GM04504 (cell line): ENCODE measurements around the gene HOXC11.

Source experiments
- DNase-seq: peaks from one replicate; pipeline ENCODE4 v3.0.0-alpha.2; 2012; ENCODE audit warnings: low read depth

Gene HOXC11

DNA sequence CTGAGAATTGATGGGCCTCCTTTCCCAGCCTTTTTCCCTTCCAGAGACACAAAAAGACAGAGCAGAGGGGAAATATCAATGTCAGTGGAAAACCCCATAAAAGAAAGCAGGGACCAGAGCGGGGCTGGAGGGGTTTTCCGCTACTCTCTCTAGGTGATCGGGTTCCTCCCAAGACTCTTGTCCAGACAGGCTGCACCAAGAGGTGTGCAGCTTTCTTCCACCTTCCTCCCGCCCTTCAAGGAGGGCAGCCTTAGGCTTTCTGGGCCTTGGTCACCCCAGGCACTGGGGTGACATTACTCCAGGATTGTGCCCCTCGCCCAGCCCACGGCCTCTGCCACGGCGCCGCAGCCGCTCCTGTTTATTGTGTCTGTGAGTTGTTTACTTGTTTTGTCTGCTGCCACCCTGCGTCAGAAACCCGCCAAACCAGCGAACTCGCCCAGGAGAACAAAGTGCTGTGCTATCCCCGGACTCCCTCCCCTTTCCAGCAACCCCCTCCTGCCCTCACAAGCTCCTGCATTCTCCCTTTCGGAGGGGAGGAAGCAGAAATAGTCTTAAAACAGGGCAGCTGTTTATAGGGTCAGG lies 48.6 kb downstream of the HOXC11 start:
- DNase-seq = no peak

DNA sequence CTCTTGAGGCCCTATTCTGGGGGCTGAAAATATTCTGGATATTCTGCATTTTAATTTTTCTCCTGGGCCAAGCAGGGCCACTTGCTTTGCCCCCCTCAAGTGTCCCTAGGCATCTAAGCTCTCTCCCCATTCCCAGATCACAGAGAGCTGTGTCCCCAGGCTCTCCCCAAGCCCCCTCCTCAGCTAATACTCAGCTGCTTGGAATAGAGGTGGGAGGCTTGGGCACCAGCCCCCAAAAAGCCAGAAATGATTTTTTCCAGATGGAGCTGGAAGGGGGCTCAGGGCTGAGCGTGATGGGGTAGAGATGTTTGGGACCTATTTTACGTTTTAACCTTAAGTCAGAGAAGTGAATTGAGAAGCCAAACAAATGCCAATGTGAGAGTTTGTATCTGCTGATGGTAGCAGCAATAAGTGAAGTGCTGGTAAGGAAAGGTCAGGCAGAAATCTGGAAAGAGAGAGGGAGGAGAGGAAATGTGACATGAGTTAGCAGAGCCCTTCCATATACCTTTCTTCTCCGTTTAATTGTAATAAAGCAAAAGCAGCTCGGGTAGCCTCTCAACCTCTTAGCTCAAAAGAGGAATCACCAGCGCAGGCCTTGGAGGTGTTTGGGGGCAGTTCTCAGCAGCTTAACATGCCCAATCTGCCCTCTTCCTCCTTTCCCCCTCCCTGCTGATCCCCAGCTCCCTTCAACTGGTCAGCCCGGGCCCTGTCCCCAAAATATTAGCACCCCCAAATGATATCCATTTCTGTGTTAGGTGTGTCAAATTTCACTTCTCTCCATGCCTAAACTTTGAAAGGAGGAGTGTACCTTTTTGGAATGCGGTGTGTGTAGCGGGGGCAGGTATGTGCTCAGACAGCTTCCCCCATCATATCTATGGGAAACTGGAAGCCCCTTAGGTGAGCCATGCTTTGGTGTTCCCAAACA lies 50.3 kb downstream of the HOXC11 start:
- no peak for DNase-seq

DNA sequence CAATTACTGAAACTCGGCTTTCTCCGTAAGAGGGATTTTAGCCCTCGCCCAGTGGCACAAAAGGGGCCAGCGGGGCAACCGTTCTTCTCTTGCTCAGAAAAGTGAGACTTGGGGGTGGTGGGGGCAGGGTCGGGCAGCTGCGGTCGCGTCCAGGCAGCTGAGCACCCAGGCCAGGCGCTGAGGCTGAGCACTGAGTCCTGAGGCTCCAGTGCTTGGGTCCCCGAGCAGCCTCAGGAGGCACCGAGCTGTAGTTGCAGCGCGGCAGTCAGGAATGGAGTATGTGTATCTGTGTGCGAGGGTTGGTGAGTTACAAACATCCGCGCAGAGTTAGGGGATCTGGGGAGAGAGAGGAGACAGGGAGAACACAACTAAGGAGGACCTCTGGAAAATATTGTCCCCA lies 51.2 kb downstream of the HOXC11 start:
- no peak for DNase-seq

DNA sequence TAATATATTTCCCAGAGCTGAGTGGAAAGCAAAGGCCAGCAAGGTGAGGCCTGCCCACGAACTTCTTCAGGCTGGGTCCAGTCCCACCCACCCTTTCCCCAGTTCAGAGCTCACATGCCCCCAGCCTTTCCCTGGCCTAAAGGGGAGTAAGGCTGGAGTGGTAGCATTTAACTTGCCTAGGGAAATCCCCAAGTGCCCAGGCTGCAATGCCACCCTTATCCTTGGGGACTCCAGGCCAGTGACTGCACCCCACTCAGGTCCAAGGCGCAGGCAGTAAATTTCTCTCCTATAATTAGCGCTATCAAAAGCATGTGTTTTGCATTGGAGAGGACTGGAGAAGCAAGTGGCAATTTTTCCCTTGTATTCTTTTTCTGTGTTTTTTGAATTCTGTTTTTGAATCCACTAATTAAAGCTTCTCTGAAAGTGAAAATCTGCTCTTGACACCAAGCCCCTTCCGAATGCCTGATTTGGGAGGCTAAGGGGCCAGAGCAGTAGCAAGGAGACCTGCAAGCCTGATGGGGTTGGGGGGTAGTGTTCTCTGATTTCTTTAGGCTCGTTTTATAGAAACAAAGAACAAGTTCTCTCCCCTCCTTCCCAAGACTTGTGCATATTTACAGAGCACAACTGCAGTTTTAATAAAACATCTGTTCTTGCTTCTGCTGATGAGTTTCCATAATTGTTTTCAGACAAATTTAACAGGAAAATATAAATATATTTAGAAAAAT lies 51.8 kb downstream of the HOXC11 start:
- no peak for DNase-seq

DNA sequence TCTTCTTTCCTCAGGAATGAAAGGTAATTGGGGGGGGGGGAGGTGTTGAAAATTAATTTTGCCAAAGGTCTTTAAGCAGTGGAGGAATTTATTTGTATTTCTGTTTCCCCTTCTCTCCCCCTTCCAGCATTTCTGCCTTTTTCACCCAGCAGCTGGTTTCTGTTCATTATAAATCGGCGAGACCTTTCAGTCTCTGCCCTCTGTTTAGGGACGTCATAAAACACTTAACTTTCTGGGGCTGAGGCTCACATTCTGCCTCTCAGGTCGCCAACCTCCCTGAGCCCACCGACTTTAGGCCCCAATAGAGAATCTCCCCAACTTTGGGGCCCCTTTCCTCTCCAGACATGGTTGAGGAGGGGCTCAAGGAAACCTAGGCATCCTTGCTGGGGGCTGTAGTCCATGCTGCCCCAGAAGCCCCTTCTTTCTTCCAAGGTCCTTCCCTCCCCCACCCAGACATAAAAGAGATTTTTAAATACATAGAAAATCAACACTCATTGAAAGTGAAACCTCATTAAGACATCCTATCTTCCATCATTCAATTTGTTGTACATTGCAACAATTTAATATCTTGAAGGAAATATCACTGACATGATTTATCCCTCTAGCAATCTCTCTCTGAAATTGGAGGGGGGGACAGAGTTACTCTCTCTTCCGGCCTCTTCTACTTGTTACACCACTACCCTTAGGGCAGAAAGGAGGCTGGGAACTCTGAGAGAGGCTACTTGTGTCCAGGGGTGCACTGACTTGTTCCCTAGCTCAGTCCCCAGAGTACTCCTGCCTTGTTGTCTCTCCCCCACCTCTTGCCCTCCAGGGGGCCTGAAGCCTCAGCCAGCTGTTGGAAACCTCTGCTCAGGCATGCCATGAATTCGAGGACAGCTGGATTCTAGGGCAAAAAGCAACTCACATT lies 52.8 kb downstream of the HOXC11 start:
- DNase-seq = no peak

DNA sequence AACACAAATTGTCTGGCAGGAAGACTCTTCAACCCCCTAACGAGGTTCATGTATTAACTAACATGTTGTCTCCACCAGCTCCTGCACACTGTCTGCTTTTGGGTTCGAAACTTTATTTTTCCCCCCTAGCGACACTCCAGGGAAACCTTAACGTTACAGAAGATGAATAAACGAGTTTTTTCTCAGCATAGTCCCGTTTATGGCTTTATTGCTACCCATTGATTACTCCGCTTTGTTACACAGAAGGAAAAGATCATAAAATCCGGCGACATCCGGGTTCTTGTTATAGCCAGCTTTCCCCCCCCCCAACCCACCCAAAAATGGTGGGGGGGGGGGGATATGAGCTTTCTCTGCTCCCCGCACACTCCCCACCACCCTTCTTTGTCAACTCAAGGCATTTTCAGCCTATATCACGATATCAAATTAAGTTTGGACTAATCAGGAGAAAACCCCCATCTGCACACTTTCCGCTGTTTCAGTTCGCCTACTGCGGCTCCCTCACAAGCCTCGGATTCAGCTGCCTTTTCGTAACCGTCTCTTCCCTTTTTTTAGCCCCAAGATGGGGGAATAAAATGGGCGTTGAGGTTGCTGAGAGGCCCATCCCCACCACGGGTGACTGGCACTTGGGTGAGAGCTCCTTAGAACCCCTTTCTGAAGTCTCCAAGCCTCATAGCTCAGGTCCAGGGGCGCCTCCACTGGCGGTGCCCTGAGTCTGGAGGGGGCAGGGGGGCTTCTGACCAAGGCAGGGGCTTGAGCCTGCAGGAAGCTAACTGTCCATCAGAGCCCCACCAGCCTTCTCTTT lies 53.9 kb downstream of the HOXC11 start:
- DNase-seq = no peak
